Measurements from ENCODE around the gene TMPRSS9.

- TF ChIP-seq, protein P1, sequence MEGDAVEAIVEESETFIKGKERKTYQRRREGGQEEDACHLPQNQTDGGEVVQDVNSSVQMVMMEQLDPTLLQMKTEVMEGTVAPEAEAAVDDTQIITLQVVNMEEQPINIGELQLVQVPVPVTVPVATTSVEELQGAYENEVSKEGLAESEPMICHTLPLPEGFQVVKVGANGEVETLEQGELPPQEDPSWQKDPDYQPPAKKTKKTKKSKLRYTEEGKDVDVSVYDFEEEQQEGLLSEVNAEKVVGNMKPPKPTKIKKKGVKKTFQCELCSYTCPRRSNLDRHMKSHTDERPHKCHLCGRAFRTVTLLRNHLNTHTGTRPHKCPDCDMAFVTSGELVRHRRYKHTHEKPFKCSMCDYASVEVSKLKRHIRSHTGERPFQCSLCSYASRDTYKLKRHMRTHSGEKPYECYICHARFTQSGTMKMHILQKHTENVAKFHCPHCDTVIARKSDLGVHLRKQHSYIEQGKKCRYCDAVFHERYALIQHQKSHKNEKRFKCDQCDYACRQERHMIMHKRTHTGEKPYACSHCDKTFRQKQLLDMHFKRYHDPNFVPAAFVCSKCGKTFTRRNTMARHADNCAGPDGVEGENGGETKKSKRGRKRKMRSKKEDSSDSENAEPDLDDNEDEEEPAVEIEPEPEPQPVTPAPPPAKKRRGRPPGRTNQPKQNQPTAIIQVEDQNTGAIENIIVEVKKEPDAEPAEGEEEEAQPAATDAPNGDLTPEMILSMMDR (conservative IDR thresholded peaks at IDR 0.05; ENCODE audit: low read depth, low read length) = no peak
- no peak for TF ChIP-seq EZH2 (IDR thresholded peaks at IDR 0.05; ENCODE audit: borderline replicate concordance, low read depth, low read length, poor library complexity, severe bottlenecking)
Observed at GRCh38 chr19:2380567-2380966, 20.5 kb downstream of the TMPRSS9 start.
